ENCODE data around the gene SMAD3. TPM values are rescaled to one million over a fixed set of nuclear protein-coding genes. Genes with fewer than 3 reads are reported as not detected.

The SMAD3 gene
- total RNA-seq, 1 experiment from 2014 or later: 82.5 TPM

- DNase-seq (ENCODE audit: low spot score): no peak
Measured at GRCh38 chr15:67035886-67036285, 29.5 kb upstream of the SMAD3 start.

- no peak for DNase-seq (ENCODE audit: low spot score)
Measured at GRCh38 chr15:67036775-67037555, 28.4 kb upstream of the SMAD3 start.

- no peak for DNase-seq (ENCODE audit: low spot score)
Measured at GRCh38 chr15:67037694-67038093, 27.7 kb upstream of the SMAD3 start.

GRCh38 chr15:67038736-67039135 is 26.7 kb upstream of the SMAD3 start:
- no peak for DNase-seq (ENCODE audit: low spot score)

- peak; percentile 81 for DNase-seq (ENCODE audit: low spot score)
Measured at GRCh38 chr15:67039384-67040075, 25.9 kb upstream of the SMAD3 start.

- no peak for DNase-seq (ENCODE audit: low spot score)
Measured at GRCh38 chr15:67040277-67040676, 25.1 kb upstream of the SMAD3 start.

GRCh38 chr15:67042551-67043142 is 22.8 kb upstream of the SMAD3 start:
- peak; percentile 45 for DNase-seq (ENCODE audit: low spot score)

- DNase-seq (ENCODE audit: low spot score): no peak
Measured at GRCh38 chr15:67043939-67044771, 21.2 kb upstream of the SMAD3 start.

- DNase-seq (ENCODE audit: low spot score): no peak
Measured at GRCh38 chr15:67047149-67047661, 18.2 kb upstream of the SMAD3 start.

- peak; percentile 96 for DNase-seq (ENCODE audit: low spot score)
Measured at GRCh38 chr15:67048281-67049279, 16.8 kb upstream of the SMAD3 start.

- peak; percentile 46 for DNase-seq (ENCODE audit: low spot score)
Measured at GRCh38 chr15:67049351-67050044, 15.9 kb upstream of the SMAD3 start.

- no peak for DNase-seq (ENCODE audit: low spot score)
Measured at GRCh38 chr15:67050062-67050461, 15.3 kb upstream of the SMAD3 start.

- DNase-seq (ENCODE audit: low spot score): no peak
Measured at GRCh38 chr15:67050522-67051087, 14.8 kb upstream of the SMAD3 start.

GRCh38 chr15:67051088-67052045 is 14.0 kb upstream of the SMAD3 start:
- DNase-seq (ENCODE audit: low spot score): no peak

GRCh38 chr15:67054676-67055075 is 10.7 kb upstream of the SMAD3 start:
- no peak for DNase-seq (ENCODE audit: low spot score)

GRCh38 chr15:67059127-67059553 is 6.3 kb upstream of the SMAD3 start:
- no peak for DNase-seq (ENCODE audit: low spot score)

- peak; percentile 65 for DNase-seq (ENCODE audit: low spot score)
Measured at GRCh38 chr15:67061811-67062368, 3.5 kb upstream of the SMAD3 start.

Data from HT-29 (cell line).